DOHH2 (cell line): ENCODE results near the gene MECP2.

Experiments used
- CTCF ChIP-seq: fragments of 200-600 bp; sonication (generic); IDR thresholded peaks from one replicate; pipeline ENCODE4 v1.5.1; 2014; ENCODE audit warnings: antibody characterized with exemption, mild to moderate bottlenecking, low read depth, low read length; ENCODE audit not compliant: poor library complexity, severe bottlenecking
- EZH2phosphoT487 ChIP-seq: fragments of 200-600 bp; sonication (generic); IDR thresholded peaks from 2 replicates; pipeline ENCODE4 v1.6.1; 2017; ENCODE audit warnings: borderline replicate concordance, mild to moderate bottlenecking, antibody characterized with exemption, low read length, moderate library complexity, mixed read lengths

- TF ChIP-seq CTCF = no peak
- TF ChIP-seq EZH2phosphoT487 = no peak
Observed at GRCh38 chrX:154125391-154126040, 28.0 kb upstream of the MECP2 start.
